HEK293 (cell line): ENCODE data around the gene CENPV.

Experiments used
- CTCF ChIA-PET: fragments of 350-600 bp; formaldehyde crosslinking; extraction: SDS; loops from one replicate; lab custom pipeline; 2021; ENCODE audit warnings: antibody characterized with exemption; lab: Yijun Ruan, JAX
- POLR2A ChIA-PET: fragments of 300-600 bp; formaldehyde crosslinking; extraction: SDS; loops from one replicate; lab custom pipeline; 2020; ENCODE audit warnings: antibody characterized with exemption, inconsistent platforms; lab: Yijun Ruan, JAX
- H3K27ac ChIP-seq: fragments of 200-500 bp; sonication (Bioruptor generic); 2 replicates; pipeline ENCODE4 v1.5.1; 2014; ENCODE audit warnings: low read depth, low read length, control low read depth, inconsistent platforms; ENCODE audit errors: extremely low read depth
- H3K36me3 ChIP-seq, 2 experiments: fragments of 200-500 bp in 1 of 2; sonication (Bioruptor generic) in 1 of 2; 1 replicate in 1 of 2; 2 replicates in 1 of 2; pipeline ENCODE4 v1.5.1; 2014 to 2017; ENCODE audit warnings: inconsistent platforms in 2 of 2, low read length in 2 of 2; ENCODE audit not compliant: control insufficient read depth in 2 of 2, insufficient read depth in 1 of 2
- H3K4me1 ChIP-seq: fragments of 200-500 bp; sonication (Bioruptor generic); 2 replicates; pipeline ENCODE4 v1.5.1; 2014; ENCODE audit warnings: mild to moderate bottlenecking, low read length, inconsistent platforms; ENCODE audit not compliant: control insufficient read depth, insufficient read depth
- H3K4me3 ChIP-seq: 2 replicates; pipeline ENCODE4 v1.5.1; 2011; ENCODE audit warnings: low read depth, mild to moderate bottlenecking, control low read depth, low read length, moderate library complexity
- H3K9me3 ChIP-seq: fragments of 200-500 bp; sonication (Bioruptor generic); 2 replicates; pipeline ENCODE4 v1.5.1; 2014; ENCODE audit warnings: low read depth, low read length, inconsistent platforms; ENCODE audit not compliant: control insufficient read depth, insufficient read depth
- KLF9 ChIP-seq: fragments of 450-650 bp; formaldehyde crosslinking; IDR thresholded peaks from 2 replicates; pipeline ENCODE4 v1.5.1; 2016; ENCODE audit warnings: missing biosample characterization, missing genetic modification characterization, low read depth
- SALL2 ChIP-seq: fragments of 450-650 bp; formaldehyde crosslinking; IDR thresholded peaks from 2 replicates; pipeline ENCODE4 v1.5.0; 2017; ENCODE audit warnings: missing biosample characterization, mild to moderate bottlenecking, missing genetic modification characterization, borderline replicate concordance
- SP3 ChIP-seq: fragments of 450-650 bp; formaldehyde crosslinking; IDR thresholded peaks from 2 replicates; pipeline ENCODE4 v1.5.1; 2016; ENCODE audit warnings: missing biosample characterization, missing genetic modification characterization
- ZNF121 ChIP-seq: fragments of 450-650 bp; formaldehyde crosslinking; IDR thresholded peaks from 2 replicates; pipeline ENCODE4 v1.5.1; 2016; ENCODE audit warnings: missing biosample characterization, missing genetic modification characterization
- ZNF24 ChIP-seq: fragments of 450-650 bp; formaldehyde crosslinking; IDR thresholded peaks from 2 replicates; pipeline ENCODE4 v1.5.1; 2016; ENCODE audit warnings: missing biosample characterization, missing genetic modification characterization
- ZNF530 ChIP-seq: fragments of 450-650 bp; formaldehyde crosslinking; IDR thresholded peaks from 2 replicates; pipeline ENCODE4 v1.5.1; 2016; ENCODE audit warnings: low read depth, missing biosample characterization, missing genetic modification characterization
- ZNF621 ChIP-seq: fragments of 450-650 bp; formaldehyde crosslinking; IDR thresholded peaks from 2 replicates; pipeline ENCODE4 v1.5.1; 2017; ENCODE audit warnings: missing biosample characterization, missing genetic modification characterization
- ZNF623 ChIP-seq: fragments of 450-650 bp; formaldehyde crosslinking; IDR thresholded peaks from 2 replicates; pipeline ENCODE4 v1.5.1; 2016; ENCODE audit warnings: missing biosample characterization, missing genetic modification characterization
- TF ChIP-seq, protein P1 (sequence below): fragments of 450-650 bp; formaldehyde crosslinking; conservative IDR thresholded peaks from 2 replicates; pipeline ENCODE4 v1.5.1; 2016; ENCODE audit warnings: low read depth, missing biosample characterization, missing genetic modification characterization
- TF ChIP-seq, protein P2 (sequence below): fragments of 450-650 bp; formaldehyde crosslinking; IDR thresholded peaks from 2 replicates; pipeline ENCODE4 v1.5.1; 2017; ENCODE audit warnings: missing biosample characterization, missing genetic modification characterization
- TF ChIP-seq, protein P3 (sequence below): fragments of 450-650 bp; formaldehyde crosslinking; IDR thresholded peaks from 2 replicates; pipeline ENCODE4 v1.5.1; 2016; ENCODE audit warnings: missing biosample characterization, missing genetic modification characterization, low read depth
- TF ChIP-seq, protein P4 (sequence below): fragments of 450-650 bp; formaldehyde crosslinking; IDR thresholded peaks from 2 replicates; pipeline ENCODE4 v1.5.1; 2017; ENCODE audit warnings: missing biosample characterization, mild to moderate bottlenecking, missing genetic modification characterization, moderate library complexity
- TF ChIP-seq, protein P5 (sequence below): fragments of 450-650 bp; formaldehyde crosslinking; IDR thresholded peaks from 2 replicates; pipeline ENCODE4 v1.5.1; 2016; ENCODE audit warnings: missing biosample characterization, missing genetic modification characterization
- TF ChIP-seq, protein P6 (sequence below): fragments of 450-650 bp; formaldehyde crosslinking; IDR thresholded peaks from 2 replicates; pipeline ENCODE4 v1.5.1; 2017; ENCODE audit warnings: missing biosample characterization, missing genetic modification characterization
- TF ChIP-seq, protein P7 (sequence below): fragments of 450-650 bp; formaldehyde crosslinking; IDR thresholded peaks from 2 replicates; pipeline ENCODE4 v1.5.1; 2016; ENCODE audit warnings: missing biosample characterization, missing genetic modification characterization

The CENPV gene

DNA sequence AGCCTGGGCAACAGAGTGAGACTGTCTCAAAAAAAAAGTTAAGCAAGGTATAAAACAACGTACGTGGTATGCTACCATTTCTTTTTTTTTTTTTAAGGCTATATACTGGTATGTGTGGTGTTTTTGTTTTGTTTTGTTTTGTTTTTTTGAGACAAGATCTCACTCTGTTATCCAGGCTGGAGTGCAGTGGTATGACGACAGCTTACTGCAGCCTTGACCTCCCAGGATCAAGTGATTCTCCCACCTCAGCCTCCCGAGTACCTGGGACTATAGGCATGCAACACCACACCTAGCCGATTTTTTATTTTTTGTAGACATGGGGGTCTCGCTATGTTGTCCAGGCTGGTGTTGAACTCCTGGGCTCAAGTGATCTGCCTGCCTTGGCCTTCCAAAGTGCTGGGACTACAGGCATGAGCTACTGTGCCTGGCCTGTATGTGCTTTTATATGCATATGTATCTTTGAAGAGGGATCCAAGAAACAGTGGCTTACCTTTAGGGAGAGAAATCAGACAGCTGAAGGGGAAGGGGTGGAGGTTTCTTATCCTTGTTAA is 6.5 kb downstream of the CENPV start:
- peak; percentile 65; the same call in 1 of the 2 replicates for TF ChIP-seq ZNF121
- TF ChIP-seq, protein P1, sequence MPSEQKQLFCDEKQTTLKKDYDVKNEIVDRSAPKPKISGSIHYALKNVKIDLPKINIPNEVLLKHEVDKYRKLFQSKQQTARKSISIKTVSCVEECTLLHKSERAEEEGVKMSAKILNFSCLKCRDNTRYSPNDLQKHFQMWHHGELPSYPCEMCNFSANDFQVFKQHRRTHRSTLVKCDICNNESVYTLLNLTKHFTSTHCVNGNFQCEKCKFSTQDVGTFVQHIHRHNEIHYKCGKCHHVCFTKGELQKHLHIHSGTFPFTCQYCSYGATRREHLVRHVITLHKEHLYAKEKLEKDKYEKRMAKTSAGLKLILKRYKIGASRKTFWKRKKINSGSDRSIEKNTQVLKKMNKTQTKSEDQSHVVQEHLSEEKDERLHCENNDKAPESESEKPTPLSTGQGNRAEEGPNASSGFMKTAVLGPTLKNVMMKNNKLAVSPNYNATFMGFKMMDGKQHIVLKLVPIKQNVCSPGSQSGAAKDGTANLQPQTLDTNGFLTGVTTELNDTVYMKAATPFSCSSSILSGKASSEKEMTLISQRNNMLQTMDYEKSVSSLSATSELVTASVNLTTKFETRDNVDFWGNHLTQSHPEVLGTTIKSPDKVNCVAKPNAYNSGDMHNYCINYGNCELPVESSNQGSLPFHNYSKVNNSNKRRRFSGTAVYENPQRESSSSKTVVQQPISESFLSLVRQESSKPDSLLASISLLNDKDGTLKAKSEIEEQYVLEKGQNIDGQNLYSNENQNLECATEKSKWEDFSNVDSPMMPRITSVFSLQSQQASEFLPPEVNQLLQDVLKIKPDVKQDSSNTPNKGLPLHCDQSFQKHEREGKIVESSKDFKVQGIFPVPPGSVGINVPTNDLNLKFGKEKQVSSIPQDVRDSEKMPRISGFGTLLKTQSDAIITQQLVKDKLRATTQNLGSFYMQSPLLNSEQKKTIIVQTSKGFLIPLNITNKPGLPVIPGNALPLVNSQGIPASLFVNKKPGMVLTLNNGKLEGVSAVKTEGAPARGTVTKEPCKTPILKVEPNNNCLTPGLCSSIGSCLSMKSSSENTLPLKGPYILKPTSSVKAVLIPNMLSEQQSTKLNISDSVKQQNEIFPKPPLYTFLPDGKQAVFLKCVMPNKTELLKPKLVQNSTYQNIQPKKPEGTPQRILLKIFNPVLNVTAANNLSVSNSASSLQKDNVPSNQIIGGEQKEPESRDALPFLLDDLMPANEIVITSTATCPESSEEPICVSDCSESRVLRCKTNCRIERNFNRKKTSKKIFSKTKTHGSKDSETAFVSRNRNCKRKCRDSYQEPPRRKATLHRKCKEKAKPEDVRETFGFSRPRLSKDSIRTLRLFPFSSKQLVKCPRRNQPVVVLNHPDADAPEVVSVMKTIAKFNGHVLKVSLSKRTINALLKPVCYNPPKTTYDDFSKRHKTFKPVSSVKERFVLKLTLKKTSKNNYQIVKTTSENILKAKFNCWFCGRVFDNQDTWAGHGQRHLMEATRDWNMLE = no peak
- Histone ChIP-seq H3K4me3 (no peak overlapping the region), H3K27ac (no peak overlapping the region), H3K4me1 (no peaks in the 10 kb centered on the region), H3K36me3 (peaks cover 56 to 64% of the 10 kb centered on the region in 2 experiments), H3K9me3 (no peaks in the 10 kb centered on the region)
- POLR2A ChIA-PET = interaction anchor here (1.7 kb wide), 1 partner anchor 34 kb away, joined by 6 read pairs; the partner anchor contains the start of gene UBB
- CTCF ChIA-PET = no interaction called here

DNA sequence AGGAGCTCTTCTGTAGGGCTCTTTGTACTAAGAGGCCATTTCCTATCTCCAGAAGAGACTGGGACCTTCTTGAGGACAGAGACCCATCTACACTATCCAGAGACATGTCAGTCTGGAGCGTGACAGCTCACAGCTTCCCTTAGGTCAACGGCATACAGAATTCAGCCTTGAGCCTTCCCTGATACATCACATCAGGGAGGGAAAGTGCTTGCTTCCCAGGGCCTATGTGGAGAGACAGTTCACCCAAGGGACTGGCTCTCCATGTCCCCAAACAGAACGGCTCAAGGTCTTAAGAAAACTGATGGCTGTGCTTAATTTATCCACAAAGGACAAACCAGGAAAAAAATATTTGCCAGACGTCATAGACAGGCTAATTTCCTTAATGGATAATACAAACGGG is 7.7 kb downstream of the CENPV start:
- no peak overlapping the region for H3K4me3 ChIP-seq
- H3K9me3 ChIP-seq = no peaks in the 10 kb centered on the region
- POLR2A ChIA-PET = no interaction called here
- H3K36me3 ChIP-seq = peaks cover 56 to 64% of the 10 kb centered on the region in 2 experiments
- CTCF ChIA-PET = interaction anchor here (2.3 kb wide), 1 partner anchor 18 kb away, joined by 9 read pairs; no protein-coding TSS in a partner anchor
- no peak overlapping the region for H3K27ac ChIP-seq
- no peaks in the 10 kb centered on the region for H3K4me1 ChIP-seq
- TF ChIP-seq, protein P2, sequence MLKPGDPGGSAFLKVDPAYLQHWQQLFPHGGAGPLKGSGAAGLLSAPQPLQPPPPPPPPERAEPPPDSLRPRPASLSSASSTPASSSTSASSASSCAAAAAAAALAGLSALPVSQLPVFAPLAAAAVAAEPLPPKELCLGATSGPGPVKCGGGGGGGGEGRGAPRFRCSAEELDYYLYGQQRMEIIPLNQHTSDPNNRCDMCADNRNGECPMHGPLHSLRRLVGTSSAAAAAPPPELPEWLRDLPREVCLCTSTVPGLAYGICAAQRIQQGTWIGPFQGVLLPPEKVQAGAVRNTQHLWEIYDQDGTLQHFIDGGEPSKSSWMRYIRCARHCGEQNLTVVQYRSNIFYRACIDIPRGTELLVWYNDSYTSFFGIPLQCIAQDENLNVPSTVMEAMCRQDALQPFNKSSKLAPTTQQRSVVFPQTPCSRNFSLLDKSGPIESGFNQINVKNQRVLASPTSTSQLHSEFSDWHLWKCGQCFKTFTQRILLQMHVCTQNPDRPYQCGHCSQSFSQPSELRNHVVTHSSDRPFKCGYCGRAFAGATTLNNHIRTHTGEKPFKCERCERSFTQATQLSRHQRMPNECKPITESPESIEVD (tag by site-specific recombination) = no peak
- TF ChIP-seq, protein P3, sequence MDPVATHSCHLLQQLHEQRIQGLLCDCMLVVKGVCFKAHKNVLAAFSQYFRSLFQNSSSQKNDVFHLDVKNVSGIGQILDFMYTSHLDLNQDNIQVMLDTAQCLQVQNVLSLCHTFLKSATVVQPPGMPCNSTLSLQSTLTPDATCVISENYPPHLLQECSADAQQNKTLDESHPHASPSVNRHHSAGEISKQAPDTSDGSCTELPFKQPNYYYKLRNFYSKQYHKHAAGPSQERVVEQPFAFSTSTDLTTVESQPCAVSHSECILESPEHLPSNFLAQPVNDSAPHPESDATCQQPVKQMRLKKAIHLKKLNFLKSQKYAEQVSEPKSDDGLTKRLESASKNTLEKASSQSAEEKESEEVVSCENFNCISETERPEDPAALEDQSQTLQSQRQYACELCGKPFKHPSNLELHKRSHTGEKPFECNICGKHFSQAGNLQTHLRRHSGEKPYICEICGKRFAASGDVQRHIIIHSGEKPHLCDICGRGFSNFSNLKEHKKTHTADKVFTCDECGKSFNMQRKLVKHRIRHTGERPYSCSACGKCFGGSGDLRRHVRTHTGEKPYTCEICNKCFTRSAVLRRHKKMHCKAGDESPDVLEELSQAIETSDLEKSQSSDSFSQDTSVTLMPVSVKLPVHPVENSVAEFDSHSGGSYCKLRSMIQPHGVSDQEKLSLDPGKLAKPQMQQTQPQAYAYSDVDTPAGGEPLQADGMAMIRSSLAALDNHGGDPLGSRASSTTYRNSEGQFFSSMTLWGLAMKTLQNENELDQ = no peak
- TF ChIP-seq, protein P4, sequence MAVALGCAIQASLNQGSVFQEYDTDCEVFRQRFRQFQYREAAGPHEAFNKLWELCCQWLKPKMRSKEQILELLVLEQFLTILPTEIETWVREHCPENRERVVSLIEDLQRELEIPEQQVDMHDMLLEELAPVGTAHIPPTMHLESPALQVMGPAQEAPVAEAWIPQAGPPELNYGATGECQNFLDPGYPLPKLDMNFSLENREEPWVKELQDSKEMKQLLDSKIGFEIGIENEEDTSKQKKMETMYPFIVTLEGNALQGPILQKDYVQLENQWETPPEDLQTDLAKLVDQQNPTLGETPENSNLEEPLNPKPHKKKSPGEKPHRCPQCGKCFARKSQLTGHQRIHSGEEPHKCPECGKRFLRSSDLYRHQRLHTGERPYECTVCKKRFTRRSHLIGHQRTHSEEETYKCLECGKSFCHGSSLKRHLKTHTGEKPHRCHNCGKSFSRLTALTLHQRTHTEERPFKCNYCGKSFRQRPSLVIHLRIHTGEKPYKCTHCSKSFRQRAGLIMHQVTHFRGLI (tag by site-specific recombination) = no peak
- TF ChIP-seq, protein P5, sequence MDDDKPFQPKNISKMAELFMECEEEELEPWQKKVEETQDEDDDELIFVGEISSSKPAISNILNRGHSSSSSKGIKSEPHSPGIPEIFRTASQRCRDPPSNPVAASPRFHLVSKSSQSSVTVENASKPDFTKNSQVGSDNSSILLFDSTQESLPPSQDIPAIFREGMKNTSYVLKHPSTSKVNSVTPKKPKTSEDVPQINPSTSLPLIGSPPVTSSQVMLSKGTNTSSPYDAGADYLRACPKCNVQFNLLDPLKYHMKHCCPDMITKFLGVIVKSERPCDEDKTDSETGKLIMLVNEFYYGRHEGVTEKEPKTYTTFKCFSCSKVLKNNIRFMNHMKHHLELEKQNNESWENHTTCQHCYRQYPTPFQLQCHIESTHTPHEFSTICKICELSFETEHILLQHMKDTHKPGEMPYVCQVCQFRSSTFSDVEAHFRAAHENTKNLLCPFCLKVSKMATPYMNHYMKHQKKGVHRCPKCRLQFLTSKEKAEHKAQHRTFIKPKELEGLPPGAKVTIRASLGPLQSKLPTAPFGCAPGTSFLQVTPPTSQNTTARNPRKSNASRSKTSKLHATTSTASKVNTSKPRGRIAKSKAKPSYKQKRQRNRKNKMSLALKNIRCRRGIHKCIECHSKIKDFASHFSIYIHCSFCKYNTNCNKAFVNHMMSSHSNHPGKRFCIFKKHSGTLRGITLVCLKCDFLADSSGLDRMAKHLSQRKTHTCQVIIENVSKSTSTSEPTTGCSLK (tag by site-specific recombination) = no peak
- TF ChIP-seq KLF9 = no peak
- no peak for TF ChIP-seq ZNF621 (tag by site-specific recombination)
- no peak for TF ChIP-seq ZNF24 (tag by site-specific recombination)
- no peak for TF ChIP-seq SP3 (tag by site-specific recombination)
- TF ChIP-seq ZNF623 (tag by site-specific recombination) = no peak
- TF ChIP-seq, protein P6, sequence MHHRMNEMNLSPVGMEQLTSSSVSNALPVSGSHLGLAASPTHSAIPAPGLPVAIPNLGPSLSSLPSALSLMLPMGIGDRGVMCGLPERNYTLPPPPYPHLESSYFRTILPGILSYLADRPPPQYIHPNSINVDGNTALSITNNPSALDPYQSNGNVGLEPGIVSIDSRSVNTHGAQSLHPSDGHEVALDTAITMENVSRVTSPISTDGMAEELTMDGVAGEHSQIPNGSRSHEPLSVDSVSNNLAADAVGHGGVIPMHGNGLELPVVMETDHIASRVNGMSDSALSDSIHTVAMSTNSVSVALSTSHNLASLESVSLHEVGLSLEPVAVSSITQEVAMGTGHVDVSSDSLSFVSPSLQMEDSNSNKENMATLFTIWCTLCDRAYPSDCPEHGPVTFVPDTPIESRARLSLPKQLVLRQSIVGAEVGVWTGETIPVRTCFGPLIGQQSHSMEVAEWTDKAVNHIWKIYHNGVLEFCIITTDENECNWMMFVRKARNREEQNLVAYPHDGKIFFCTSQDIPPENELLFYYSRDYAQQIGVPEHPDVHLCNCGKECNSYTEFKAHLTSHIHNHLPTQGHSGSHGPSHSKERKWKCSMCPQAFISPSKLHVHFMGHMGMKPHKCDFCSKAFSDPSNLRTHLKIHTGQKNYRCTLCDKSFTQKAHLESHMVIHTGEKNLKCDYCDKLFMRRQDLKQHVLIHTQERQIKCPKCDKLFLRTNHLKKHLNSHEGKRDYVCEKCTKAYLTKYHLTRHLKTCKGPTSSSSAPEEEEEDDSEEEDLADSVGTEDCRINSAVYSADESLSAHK (tag by site-specific recombination) = no peak
- no peak for TF ChIP-seq ZNF530 (tag by site-specific recombination)
- no peak for TF ChIP-seq SALL2 (tag by site-specific recombination)
- TF ChIP-seq, protein P7, sequence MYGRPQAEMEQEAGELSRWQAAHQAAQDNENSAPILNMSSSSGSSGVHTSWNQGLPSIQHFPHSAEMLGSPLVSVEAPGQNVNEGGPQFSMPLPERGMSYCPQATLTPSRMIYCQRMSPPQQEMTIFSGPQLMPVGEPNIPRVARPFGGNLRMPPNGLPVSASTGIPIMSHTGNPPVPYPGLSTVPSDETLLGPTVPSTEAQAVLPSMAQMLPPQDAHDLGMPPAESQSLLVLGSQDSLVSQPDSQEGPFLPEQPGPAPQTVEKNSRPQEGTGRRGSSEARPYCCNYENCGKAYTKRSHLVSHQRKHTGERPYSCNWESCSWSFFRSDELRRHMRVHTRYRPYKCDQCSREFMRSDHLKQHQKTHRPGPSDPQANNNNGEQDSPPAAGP = no peak
